SKM-1 (cell line): ENCODE measurements around the gene PKNOX2.

Source experiments
- DNase-seq: peaks from one replicate; lab custom pipeline; 2025; ENCODE audit not compliant: unreplicated experiment; lab: John Stamatoyannopoulos, UW

PKNOX2 gene

GRCh38 chr11:125257751-125258150, 93.2 kb downstream of the PKNOX2 start:
- DNase-seq: no peak

- DNase-seq: no peak
Observed at GRCh38 chr11:125258291-125259032, 93.9 kb downstream of the PKNOX2 start.

- no peak for DNase-seq
Observed at GRCh38 chr11:125261588-125261987, 97.0 kb downstream of the PKNOX2 start.

GRCh38 chr11:125262194-125262829, 97.8 kb downstream of the PKNOX2 start:
- DNase-seq: no peak

- DNase-seq: no peak
Observed at GRCh38 chr11:125262830-125263218, 98.3 kb downstream of the PKNOX2 start.

- no peak for DNase-seq
Observed at GRCh38 chr11:125263268-125263790, 98.8 kb downstream of the PKNOX2 start.

GRCh38 chr11:125264100-125265022, 99.8 kb downstream of the PKNOX2 start:
- no peak for DNase-seq

GRCh38 chr11:125267548-125267947, 103.0 kb downstream of the PKNOX2 start:
- no peak for DNase-seq

- DNase-seq: no peak
Observed at GRCh38 chr11:125268611-125269010, 104.1 kb downstream of the PKNOX2 start.

GRCh38 chr11:125270106-125270505, 105.6 kb downstream of the PKNOX2 start:
- DNase-seq: no peak

- DNase-seq: no peak
Observed at GRCh38 chr11:125270711-125271110, 106.2 kb downstream of the PKNOX2 start.

GRCh38 chr11:125271483-125272091, 107.0 kb downstream of the PKNOX2 start:
- no peak for DNase-seq

GRCh38 chr11:125272092-125272491, 107.5 kb downstream of the PKNOX2 start:
- DNase-seq: no peak

- no peak for DNase-seq
Observed at GRCh38 chr11:125272821-125273220, 108.3 kb downstream of the PKNOX2 start.

GRCh38 chr11:125273519-125274000, 109.0 kb downstream of the PKNOX2 start:
- no peak for DNase-seq

GRCh38 chr11:125274309-125274708, 109.8 kb downstream of the PKNOX2 start:
- no peak for DNase-seq

GRCh38 chr11:125274774-125275173, 110.2 kb downstream of the PKNOX2 start:
- no peak for DNase-seq

- DNase-seq: no peak
Observed at GRCh38 chr11:125275905-125276618, 111.5 kb downstream of the PKNOX2 start.

- no peak for DNase-seq
Observed at GRCh38 chr11:125276619-125276976, 112.0 kb downstream of the PKNOX2 start.
